Measurements from ENCODE around the gene HPCAL1. TPM values are rescaled to one million over a fixed set of nuclear protein-coding genes. Genes with fewer than 3 reads are reported as not detected.

Gene HPCAL1
- total and polyA plus RNA-seq, 2 of the 4 experiments (the other 2 are of a cell fraction): 8.2 to 33.7 TPM

- no peaks in the 10 kb centered on the region for H3K9me3 ChIP-seq (ENCODE audit: control insufficient read depth, insufficient read depth, low read length)
- H3K18ac ChIP-seq (ENCODE audit: low read depth, low read length): no peak overlapping the region; the same call in 1 of the 2 replicates
- peak overlapping the region; percentile 61 for H2AFZ ChIP-seq (replicated peaks; ENCODE audit: low read length, poor library complexity)
- no peak overlapping the region for H3K4me3 ChIP-seq (ENCODE audit: insufficient read depth, low read depth, low read length)
- H2BK15ac ChIP-seq (ENCODE audit: low read depth, low read length): no peak overlapping the region; the same call in 2 of the 3 replicates
- peak overlapping the region; percentile 51; the same call in 1 of the 2 replicates for H2BK20ac ChIP-seq (ENCODE audit: low read depth, low read length)
- H2AK9ac ChIP-seq (replicated peaks; ENCODE audit: low read depth, low read length, poor library complexity): peak overlapping the region; percentile 84
- H2BK5ac ChIP-seq (ENCODE audit: low read depth, low read length, poor library complexity, severe bottlenecking): peak overlapping the region; percentile 52
- CTCF ChIA-PET: interaction anchor here (0.5 to 0.9 kb wide), 2 partner anchors 68 to 332 kb away, joined by 3 read pairs; no protein-coding TSS in a partner anchor
- intact Hi-C loops (cut with micrococcal nuclease): loop anchor here (10.0 kb wide), 1 partner anchor 330 kb away; no protein-coding TSS in a partner anchor
- no peak overlapping the region; the same call in 1 of the 2 replicates for H4K5ac ChIP-seq (ENCODE audit: low read depth, low read length)
- H3K4ac ChIP-seq (ENCODE audit: low read depth, low read length): peak overlapping the region; percentile 87
- WGBS, 2 experiments (ENCODE audit: extremely low coverage in 2 of 2, insufficient read length in 1 of 2): 81% methylated on average over 13 of the region's 20 CpGs; no CpG with 5 or more reads in 1 of the 2 experiments
- H3K23ac ChIP-seq (ENCODE audit: low read depth, low read length): no peak overlapping the region; the same call in 1 of the 2 replicates
- H3K27ac ChIP-seq (ENCODE audit: insufficient read depth, low read length): no peak overlapping the region
- H2BK120ac ChIP-seq (ENCODE audit: low read depth, low read length): peak overlapping the region; percentile 57; the same call in 1 of the 2 replicates
- TF ChIP-seq CEBPB (IDR thresholded peaks at IDR 0.05; ENCODE audit: low read depth, low read length): no peak
- TF ChIP-seq ELK1 (IDR thresholded peaks at IDR 0.05; ENCODE audit: borderline replicate concordance, low read depth, low read length): no peak
- TF ChIP-seq FOS (IDR thresholded peaks at IDR 0.05; ENCODE audit: low read depth, low read length): no peak
- TF ChIP-seq MXI1 (IDR thresholded peaks at IDR 0.05; ENCODE audit: borderline replicate concordance, low read depth, low read length): no peak
- TF ChIP-seq CTCF (conservative IDR thresholded peaks at IDR 0.05; ENCODE audit: low read depth, low read length): no peak
- no peak for TF ChIP-seq MAZ (IDR thresholded peaks at IDR 0.05; ENCODE audit: borderline replicate concordance, low read depth, low read length)
- TF ChIP-seq RCOR1 (IDR thresholded peaks at IDR 0.05; ENCODE audit: insufficient replicate concordance, low read length): no peak
- TF ChIP-seq RAD21 (IDR thresholded peaks at IDR 0.05; ENCODE audit: low read length): no peak
- no peak for TF ChIP-seq RFX5 (IDR thresholded peaks at IDR 0.05; ENCODE audit: low read depth, low read length)
- no peak for TF ChIP-seq NFE2L2 (IDR thresholded peaks at IDR 0.05; ENCODE audit: low read depth, low read length)
- no peak for TF ChIP-seq USF2 (IDR thresholded peaks at IDR 0.05; ENCODE audit: low read depth, low read length)
- no peaks in the 10 kb centered on the region for H3K27me3 ChIP-seq (ENCODE audit: control insufficient read depth, insufficient read depth, low read length)
- 0 out of 4 replicates have a peak overlapping the region, but pooled peaks of 1 of the 2 experiments have one; percentile 5 for H4K8ac ChIP-seq (ENCODE audit: low read depth in 2 of 2, low read length in 2 of 2)
- peaks cover 3% of the 10 kb centered on the region; the same call in 1 of the 2 replicates for H3K36me3 ChIP-seq (ENCODE audit: control insufficient read depth, insufficient read depth, low read length)
- ATAC-seq (ENCODE audit: low read depth): no peak
- no TSS peak for BruUV-seq (replicated peaks)
- H3K56ac ChIP-seq (ENCODE audit: extremely low read depth, insufficient read depth, low read length): no peak overlapping the region
- H4K20me1 ChIP-seq (ENCODE audit: insufficient read depth, low read length): peaks cover 14% of the 10 kb centered on the region
- no peak overlapping the region for H3K9ac ChIP-seq (ENCODE audit: low read depth, low read length)
- peak overlapping the region; percentile 47; the same call in 1 of the 2 replicates for H2AK5ac ChIP-seq (ENCODE audit: low read depth, low read length)
- dilution Hi-C loops (cut with HindIII; ENCODE audit: low sequenced_read_pairs, unreplicated experiment): no loop called here
- H3K4me1 ChIP-seq (ENCODE audit: control insufficient read depth, insufficient read depth, low read length): peaks cover 24% of the 10 kb centered on the region
- POLR2A ChIA-PET (ENCODE audit: unreplicated experiment): no interaction called here
- H3K14ac ChIP-seq (replicated peaks; ENCODE audit: low read depth, low read length): peak overlapping the region; percentile 55; the same call in 1 of the 2 replicates
- DNase-seq: no peak
- H3K9me1 ChIP-seq (ENCODE audit: insufficient read depth, low read length): peaks cover 13% of the 10 kb centered on the region
- peak overlapping the region; percentile 71; the same call in 1 of the 2 replicates for H4K91ac ChIP-seq (ENCODE audit: insufficient read depth, low read depth, low read length)
- in situ Hi-C loops (cut with MboI; ENCODE audit: low sequenced_read_pairs): loop anchor here (10.0 kb wide), 1 partner anchor 260 kb away; no protein-coding TSS in a partner anchor
- H3K79me1 ChIP-seq (ENCODE audit: low read depth in 1 of 2, low read length in 2 of 2): peaks cover 0 to 16% of the 10 kb centered on the region in 2 experiments; a peak in 3 of 4 replicates
- H3K4me2 ChIP-seq (ENCODE audit: low read depth, low read length): no peak overlapping the region
Measured at GRCh38 chr2:10404324-10405143, 101.8 kb downstream of the HPCAL1 start.
